ENCODE results near the gene NLRC5.

GRCh38 chr16:57020651-57021050 lies 31.3 kb downstream of the NLRC5 start:
- no peak for TF ChIP-seq CTCF (conservative IDR thresholded peaks at IDR 0.05; ENCODE audit: low read depth, low read length)
- TF ChIP-seq EZH2 (IDR thresholded peaks at IDR 0.05; ENCODE audit: low read length, unreplicated experiment): no peak
- TF ChIP-seq EZH2phosphoT487 (IDR thresholded peaks at IDR 0.05; ENCODE audit: borderline replicate concordance, low read length): no peak
